T-cell (primary cell): ENCODE measurements around the gene CACNA1S. TPM values are rescaled to one million over a fixed set of nuclear protein-coding genes. Genes with fewer than 3 reads are reported as not detected.

ENCODE experiments used
- ATAC-seq, 4 experiments: fragments of 200-7000 bp in 3 of 4; fragments of 150-1000 bp in 1 of 4; cut with Tn5 transposase; replicated peaks in 1 of 4; 1 replicate in 3 of 4; 2 replicates in 1 of 4; pipeline ENCODE4 v1.10.0; 2021; ENCODE audit warnings: moderate library complexity in 3 of 4, mild to moderate bottlenecking in 2 of 4, moderate number of reproducible peaks in 1 of 4
- CTCF ChIA-PET, 2 donors: fragments of 300-600 bp; sonication (Branson Sonifier 250); formaldehyde crosslinking; loops; one replicate each; lab custom pipeline; 2022; ENCODE audit warnings: antibody characterized with exemption in 2 of 2; lab: Charles Lee
- POLR2A ChIA-PET, 2 donors: fragments of 300-600 bp; sonication (Branson Sonifier 250); formaldehyde crosslinking; loops; one replicate each; lab custom pipeline; 2022; ENCODE audit warnings: antibody characterized with exemption in 2 of 2; lab: Charles Lee
- DNase-seq, 35 experiments: peaks; one replicate each; pipeline versions ENCODE4 v3.0.0 to v3.0.0-alpha.2; 2013 to 2023
- H3K27ac ChIP-seq: one replicate; pipeline ENCODE4 v1.5.1; 2013; ENCODE audit warnings: low read length
- H3K27me3 ChIP-seq, 2 experiments: replicated peaks in 1 of 2; 1 replicate in 1 of 2; 2 replicates in 1 of 2; pipeline versions ENCODE4 v1.6.1 to v1.7.0; 2013; ENCODE audit warnings: low read length in 1 of 2, mixed read lengths in 1 of 2; ENCODE audit not compliant: control insufficient read depth in 2 of 2, insufficient read depth in 2 of 2; ENCODE audit errors: extremely low read depth in 1 of 2
- H3K36me3 ChIP-seq, 2 donors: 1 replicate in 1 of 2; 2 replicates in 1 of 2; pipeline versions ENCODE4 v1.6.1 to v1.7.0; 2013; ENCODE audit warnings: low read length in 1 of 2; ENCODE audit not compliant: control insufficient read depth in 2 of 2, insufficient read depth in 1 of 2; ENCODE audit errors: extremely low read depth in 1 of 2
- H3K4me1 ChIP-seq, 2 experiments: 1 replicate in 1 of 2; 2 replicates in 1 of 2; pipeline versions ENCODE4 v1.6.1 to v1.7.0; 2013; ENCODE audit warnings: low read length in 2 of 2, mixed read lengths in 1 of 2; ENCODE audit not compliant: insufficient read depth in 2 of 2, control insufficient read depth in 1 of 2; ENCODE audit errors: extremely low read depth in 1 of 2
- H3K4me3 ChIP-seq, 2 donors: 1 replicate in 1 of 2; 2 replicates in 1 of 2; pipeline versions ENCODE4 v1.5.1 to v1.7.0; 2013; ENCODE audit warnings: mild to moderate bottlenecking in 2 of 2, low read length in 1 of 2, moderate library complexity in 1 of 2; ENCODE audit not compliant: control insufficient read depth in 1 of 2; ENCODE audit errors: extremely low read depth in 1 of 2
- H3K9me3 ChIP-seq: 2 replicates; pipeline ENCODE4 v1.7.0; 2013
- H3K27ac Mint-ChIP-seq, 2 donors: one replicate each; pipeline ENCODE4 v1.8.0; 2020 to 2021; ENCODE audit warnings: mild to moderate bottlenecking in 2 of 2, mixed read lengths in 2 of 2
- H3K27me3 Mint-ChIP-seq, 2 donors: one replicate each; pipeline ENCODE4 v1.8.0; 2021 to 2022; ENCODE audit warnings: mixed read lengths in 2 of 2
- H3K36me3 Mint-ChIP-seq: one replicate; pipeline ENCODE4 v1.8.0; 2021; ENCODE audit warnings: mixed read lengths
- H3K4me1 Mint-ChIP-seq, 3 donors: one replicate each; pipeline ENCODE4 v1.8.0; 2020 to 2022; ENCODE audit warnings: mixed read lengths in 3 of 3, mild to moderate bottlenecking in 1 of 3
- H3K4me3 Mint-ChIP-seq, 3 donors: one replicate each; pipeline ENCODE4 v1.8.0; 2020 to 2022; ENCODE audit warnings: mild to moderate bottlenecking in 3 of 3, mixed read lengths in 3 of 3, moderate library complexity in 3 of 3
- H3K9me3 Mint-ChIP-seq, 3 donors: one replicate each; pipeline ENCODE4 v1.8.0; 2020 to 2022; ENCODE audit warnings: mixed read lengths in 3 of 3
- WGBS: methylation state at CpG from one replicate; pipeline ENCODE4 v1.1.5; 2013; ENCODE audit warnings: missing lambda C conversion rate; ENCODE audit not compliant: insufficient coverage; 5-methylcytosine and 5-hydroxymethylcytosine counted together
- total RNA-seq, 35 experiments: library from RNA in 6 of 35; stranded (reverse) in 6 of 35; fragments of 120-200 nt in 1 of 35; gene quantifications; one replicate each; pipeline versions ENCODE4 v1.2.1 to v1.2.4 and lab custom pipeline; 2013 to 2026

Gene CACNA1S
- total RNA-seq, 5 donors from 2014 or later (not counting 1 experiment from before 2014, with no cell fraction given): not detected

DNA sequence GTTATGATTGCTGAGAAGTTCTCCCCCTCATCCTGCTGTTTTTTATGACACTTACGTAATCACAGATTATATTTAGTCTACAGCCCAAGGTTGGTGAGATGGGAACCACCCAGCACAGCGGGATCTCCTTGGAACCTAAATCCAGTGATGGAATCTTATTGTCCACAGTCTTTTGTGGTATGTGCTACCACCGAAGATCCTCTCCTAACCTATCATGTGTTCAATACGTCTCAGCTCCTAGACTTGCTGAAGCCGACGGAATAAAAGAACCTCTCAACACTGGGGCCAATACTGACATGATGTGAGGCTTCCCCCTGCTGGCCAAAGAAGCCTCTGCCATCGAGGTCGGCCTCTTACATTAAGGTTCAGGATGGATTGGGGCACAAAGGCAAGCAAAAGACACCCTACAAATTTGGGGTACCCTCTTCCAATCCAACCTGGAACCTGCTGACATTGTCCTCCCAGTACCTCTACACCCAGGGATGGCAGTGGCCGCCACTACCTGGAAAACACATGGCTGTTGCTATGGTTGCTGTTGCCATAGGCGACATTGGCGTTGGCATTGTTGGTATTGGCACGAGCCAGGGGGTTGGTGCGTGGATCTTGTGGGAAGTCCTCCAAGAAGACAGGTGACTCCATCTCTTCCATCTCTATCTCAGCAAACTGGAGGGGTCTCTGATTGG is 69.3 kb downstream of the CACNA1S start:
- no peaks in the 10 kb centered on the region for H3K36me3 Mint-ChIP-seq
- no peak overlapping the region for H3K4me3 ChIP-seq
- H3K4me3 Mint-ChIP-seq: no peak overlapping the region
- peaks cover 0 to 3% (median 3%) of the 10 kb centered on the region in 3 donors for H3K4me1 Mint-ChIP-seq
- WGBS: 0% methylated on average over 4 of the region's 13 CpGs
- ChIA-PET CTCF (interaction anchor here (0.6 to 5.5 kb wide), 13 partner anchors 17 to 484 kb away, joined by 3 to 49 read pairs (median 12); no protein-coding TSS in a partner anchor), POLR2A (no interaction called here)
- H3K9me3 ChIP-seq: no peaks in the 10 kb centered on the region
- no peaks in the 10 kb centered on the region for H3K9me3 Mint-ChIP-seq
- peak; percentile 38 to 85 (median 67) for DNase-seq
- H3K27me3 Mint-ChIP-seq: no peaks in the 10 kb centered on the region
- peak; percentile 88 to 97 (median 90) for ATAC-seq
- H3K27ac ChIP-seq: no peak overlapping the region
- H3K27ac Mint-ChIP-seq: no peak overlapping the region
- H3K27me3 ChIP-seq: no peaks in the 10 kb centered on the region
- H3K4me1 ChIP-seq: peaks cover 0 to 4% of the 10 kb centered on the region in 2 experiments
- no peaks in the 10 kb centered on the region for H3K36me3 ChIP-seq

DNA sequence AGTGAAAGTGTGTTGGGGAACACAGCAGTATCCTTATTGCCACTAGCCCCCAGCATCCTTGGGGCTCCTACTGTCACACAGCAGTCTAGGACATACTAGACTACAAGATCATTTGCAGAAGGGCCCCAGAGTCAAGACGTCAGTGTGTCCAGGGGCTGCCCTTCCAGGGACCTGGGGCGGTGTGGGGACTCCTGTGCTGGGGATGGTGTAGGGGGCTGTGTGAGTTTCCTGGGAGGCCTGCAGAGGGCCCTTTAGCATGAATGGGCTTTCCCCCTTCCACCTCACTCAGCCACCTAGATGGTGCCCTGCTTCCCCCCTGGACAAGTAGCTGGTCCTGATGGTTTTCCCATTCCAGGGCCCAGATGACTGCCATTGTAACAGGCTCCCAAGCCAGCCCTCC is 71.2 kb downstream of the CACNA1S start:
- Histone ChIP-seq H3K4me3 (no peak overlapping the region), H3K27me3 (no peaks in the 10 kb centered on the region), H3K9me3 (no peaks in the 10 kb centered on the region), H3K4me1 (peaks cover 0 to 4% of the 10 kb centered on the region in 2 experiments), H3K36me3 (no peaks in the 10 kb centered on the region), H3K27ac (no peak overlapping the region)
- POLR2A ChIA-PET: no interaction called here
- H3K9me3 Mint-ChIP-seq: no peaks in the 10 kb centered on the region
- H3K27me3 Mint-ChIP-seq: no peaks in the 10 kb centered on the region
- no peak overlapping the region for H3K4me3 Mint-ChIP-seq
- H3K4me1 Mint-ChIP-seq: peaks cover 0 to 3% (median 3%) of the 10 kb centered on the region in 3 donors
- H3K36me3 Mint-ChIP-seq: no peaks in the 10 kb centered on the region
- ATAC-seq (no peak), DNase-seq (no peak)
- H3K27ac Mint-ChIP-seq: no peak overlapping the region
- CTCF ChIA-PET: interaction anchor here (0.5 to 5.5 kb wide), 9 partner anchors 15 to 419 kb away, joined by 5 to 49 read pairs (median 16); no protein-coding TSS in a partner anchor
- no CpG with 5 or more reads among the region's 2 CpGs for WGBS

DNA sequence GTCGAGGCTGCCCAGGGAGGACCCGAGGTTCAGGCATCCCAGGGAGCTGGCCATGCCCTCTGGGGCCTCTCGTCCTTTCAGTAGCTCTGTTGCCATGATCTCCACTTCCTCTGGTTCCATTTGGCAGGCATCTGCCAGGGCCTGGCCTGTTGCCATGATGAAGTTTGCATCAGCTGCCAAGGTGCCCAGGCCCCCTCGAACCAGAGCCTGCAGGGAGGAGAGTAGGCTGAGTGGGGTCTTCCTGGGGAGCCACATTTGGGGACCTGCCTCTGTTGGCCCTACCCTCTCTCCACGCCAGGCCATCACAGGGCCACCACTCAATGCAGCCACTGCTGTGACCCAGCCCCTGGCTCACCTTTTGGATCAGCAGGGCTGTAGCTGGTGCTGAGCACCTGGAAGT is 72.3 kb downstream of the CACNA1S start:
- POLR2A ChIA-PET: no interaction called here
- Histone ChIP-seq H3K4me1 (peaks cover 0 to 4% of the 10 kb centered on the region in 2 experiments), H3K27me3 (no peaks in the 10 kb centered on the region), H3K4me3 (no peak overlapping the region), H3K27ac (no peak overlapping the region), H3K36me3 (no peaks in the 10 kb centered on the region), H3K9me3 (no peaks in the 10 kb centered on the region)
- WGBS: 83% methylated on average over 3 of the region's 5 CpGs
- no peaks in the 10 kb centered on the region for H3K36me3 Mint-ChIP-seq
- CTCF ChIA-PET: interaction anchor here (0.9 to 4.9 kb wide), 5 partner anchors 14 to 504 kb away, joined by 3 to 49 read pairs (median 6); no protein-coding TSS in a partner anchor
- H3K9me3 Mint-ChIP-seq: no peaks in the 10 kb centered on the region
- DNase-seq (no peak), ATAC-seq (no peak)
- H3K27me3 Mint-ChIP-seq: no peaks in the 10 kb centered on the region
- H3K27ac Mint-ChIP-seq: no peak overlapping the region
- H3K4me3 Mint-ChIP-seq: no peak overlapping the region
- H3K4me1 Mint-ChIP-seq: peaks cover 0 to 3% (median 3%) of the 10 kb centered on the region in 3 donors

DNA sequence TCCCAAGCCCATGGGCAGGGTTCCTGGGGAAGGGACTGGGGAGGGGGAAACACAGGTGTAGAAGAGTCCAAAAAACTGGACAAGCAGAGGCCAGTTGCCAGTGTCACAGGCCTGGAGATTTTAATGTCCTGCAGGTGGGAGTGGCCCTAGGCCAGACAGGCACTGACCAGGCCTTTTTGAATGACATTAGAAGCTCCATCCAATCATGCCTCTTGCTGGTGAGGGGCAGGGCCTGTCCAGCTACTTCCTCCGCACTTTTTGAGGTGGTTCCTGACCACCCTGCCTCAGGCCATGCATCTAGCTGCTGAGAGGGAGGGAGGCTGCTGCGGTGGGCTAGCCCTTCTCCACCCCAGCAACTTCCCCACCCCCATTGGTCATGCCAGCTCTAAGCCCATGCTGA is 72.8 kb downstream of the CACNA1S start:
- Histone ChIP-seq H3K36me3 (no peaks in the 10 kb centered on the region), H3K4me1 (peaks cover 0 to 4% of the 10 kb centered on the region in 2 experiments), H3K4me3 (no peak overlapping the region), H3K27me3 (no peaks in the 10 kb centered on the region), H3K9me3 (no peaks in the 10 kb centered on the region), H3K27ac (no peak overlapping the region)
- H3K27me3 Mint-ChIP-seq: no peaks in the 10 kb centered on the region
- H3K4me3 Mint-ChIP-seq: no peak overlapping the region
- H3K9me3 Mint-ChIP-seq: no peaks in the 10 kb centered on the region
- WGBS: no CpG with 5 or more reads among the region's 2 CpGs
- CTCF ChIA-PET: interaction anchor here (0.6 to 4.9 kb wide), 7 partner anchors 14 to 68 kb away, joined by 3 to 49 read pairs (median 3); no protein-coding TSS in a partner anchor
- ATAC-seq (no peak), DNase-seq (no peak)
- no peaks in the 10 kb centered on the region for H3K36me3 Mint-ChIP-seq
- POLR2A ChIA-PET: no interaction called here
- H3K27ac Mint-ChIP-seq: no peak overlapping the region
- peaks cover 0 to 3% (median 3%) of the 10 kb centered on the region in 3 donors for H3K4me1 Mint-ChIP-seq

DNA sequence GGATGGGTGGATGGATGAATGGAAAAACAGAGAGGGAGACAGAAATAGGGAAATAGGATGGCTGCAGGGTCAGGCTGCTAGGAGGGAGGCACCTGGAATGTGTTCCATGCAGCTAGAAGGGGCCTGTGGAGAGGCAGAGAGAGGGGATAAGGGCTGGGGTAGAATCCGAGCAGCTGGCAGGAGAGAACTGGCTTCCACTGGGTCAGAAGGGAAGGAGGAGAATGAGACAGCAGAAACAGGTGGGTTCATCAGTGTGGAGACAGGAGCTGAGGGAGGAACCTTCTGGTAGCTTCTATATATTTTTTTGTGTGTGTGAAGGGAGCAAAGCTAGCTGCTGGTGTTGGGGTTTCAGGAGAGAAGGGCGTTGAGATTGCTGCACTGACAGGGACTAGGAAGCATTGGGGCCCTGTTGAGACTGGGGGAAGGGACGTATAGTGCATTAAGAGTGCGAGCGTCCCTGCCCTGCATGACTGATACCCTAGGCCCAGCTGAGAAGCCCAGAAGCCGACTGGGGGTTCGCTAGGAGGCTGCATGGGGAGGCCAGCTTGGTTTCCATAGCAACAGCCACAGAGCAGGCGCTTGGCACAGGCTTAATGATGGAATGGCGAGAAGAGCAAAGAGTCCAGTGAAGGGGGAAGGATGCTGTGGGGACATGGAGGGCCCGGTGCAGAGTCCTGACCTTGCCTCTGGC is 73.9 kb downstream of the CACNA1S start:
- no peaks in the 10 kb centered on the region for H3K36me3 Mint-ChIP-seq
- peaks cover 0 to 4% of the 10 kb centered on the region in 2 experiments for H3K4me1 ChIP-seq
- H3K27ac ChIP-seq: no peak overlapping the region
- CTCF ChIA-PET: interaction anchor here (0.7 to 4.9 kb wide), 6 partner anchors 22 to 67 kb away, joined by 3 to 49 read pairs (median 3); no protein-coding TSS in a partner anchor
- no peak overlapping the region for H3K4me3 ChIP-seq
- no peaks in the 10 kb centered on the region for H3K36me3 ChIP-seq
- DNase-seq (no peak), ATAC-seq (no peak)
- no peaks in the 10 kb centered on the region for H3K9me3 Mint-ChIP-seq
- no peaks in the 10 kb centered on the region for H3K27me3 ChIP-seq
- 72% methylated on average over 9 of the region's 10 CpGs for WGBS
- peaks cover 0 to 3% (median 3%) of the 10 kb centered on the region in 3 donors for H3K4me1 Mint-ChIP-seq
- no peak overlapping the region for H3K27ac Mint-ChIP-seq
- POLR2A ChIA-PET: interaction anchor here in 1 of 2 donors (0.7 kb wide), 1 partner anchor 29 kb away, joined by 5 read pairs; no protein-coding TSS in a partner anchor
- H3K27me3 Mint-ChIP-seq: no peaks in the 10 kb centered on the region
- H3K4me3 Mint-ChIP-seq: no peak overlapping the region
- no peaks in the 10 kb centered on the region for H3K9me3 ChIP-seq

DNA sequence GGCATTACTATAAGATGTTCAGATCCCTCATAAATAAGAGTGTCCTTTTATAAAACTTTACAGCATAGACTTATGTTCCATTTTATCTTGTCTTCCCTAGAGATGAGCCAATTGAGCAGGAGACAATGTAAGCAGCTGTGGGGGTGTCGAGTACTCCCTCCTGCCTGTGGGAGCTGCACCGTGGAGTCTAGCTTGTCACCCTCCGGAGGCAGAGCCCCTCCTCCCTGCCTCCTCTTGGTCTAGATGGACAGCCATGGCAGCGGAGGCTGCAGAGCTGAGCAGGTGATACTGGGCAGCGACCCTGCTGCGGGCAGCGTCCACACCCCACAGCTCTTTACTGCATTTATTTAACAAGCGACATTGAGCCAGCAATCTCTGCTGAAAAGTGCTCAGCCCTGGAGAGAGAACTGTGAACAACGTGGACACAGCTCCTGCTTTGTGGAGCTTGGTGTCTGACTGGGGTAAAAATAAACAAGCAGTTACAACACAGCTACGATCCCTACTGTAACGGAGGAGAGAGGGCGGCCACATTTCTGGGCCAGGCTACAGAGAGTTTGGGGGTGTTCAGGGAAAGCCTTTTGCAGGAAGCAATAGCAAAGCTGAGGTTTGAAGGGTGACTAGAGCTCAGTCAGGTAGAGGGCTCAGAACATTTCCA is 75.9 kb downstream of the CACNA1S start:
- Histone ChIP-seq H3K27me3 (no peaks in the 10 kb centered on the region), H3K4me1 (no peaks in the 10 kb centered on the region), H3K36me3 (no peaks in the 10 kb centered on the region), H3K9me3 (no peaks in the 10 kb centered on the region), H3K27ac (no peak overlapping the region), H3K4me3 (no peak overlapping the region)
- no peak overlapping the region for H3K27ac Mint-ChIP-seq
- ChIA-PET POLR2A (no interaction called here), CTCF (interaction anchor here (0.6 to 1.8 kb wide), 7 partner anchors 57 to 1045 kb away, joined by 3 to 12 read pairs (median 4); no protein-coding TSS in a partner anchor)
- H3K4me3 Mint-ChIP-seq: no peak overlapping the region
- H3K4me1 Mint-ChIP-seq: no peaks in the 10 kb centered on the region
- no peaks in the 10 kb centered on the region for H3K9me3 Mint-ChIP-seq
- 86% methylated on average over 7 of the region's 12 CpGs for WGBS
- H3K27me3 Mint-ChIP-seq: no peaks in the 10 kb centered on the region
- ATAC-seq (no peak), DNase-seq (no peak)
- no peaks in the 10 kb centered on the region for H3K36me3 Mint-ChIP-seq
